NOMO-1 (cell line): ENCODE results near the gene CROCC2.
"Not testable (repeated sequence)": the region's sequence is repeated elsewhere in the genome, so short reads cannot be mapped to it uniquely, and the experiment has no call there.

Experiments
- DNase-seq, 2 experiments: peaks; one replicate each; lab custom pipeline; 2025; ENCODE audit not compliant: unreplicated experiment in 2 of 2; lab: John Stamatoyannopoulos, UW

Gene CROCC2

GRCh38 chr2:240963868-240964703 is 58.0 kb downstream of the CROCC2 start:
- no peak for DNase-seq

GRCh38 chr2:240964704-240965295 is 58.7 kb downstream of the CROCC2 start:
- DNase-seq = no peak

GRCh38 chr2:240965296-240965904 is 59.3 kb downstream of the CROCC2 start:
- DNase-seq = no peak

GRCh38 chr2:240965905-240966456 is 59.8 kb downstream of the CROCC2 start:
- no peak for DNase-seq

GRCh38 chr2:240966457-240966905 is 60.3 kb downstream of the CROCC2 start:
- no peak for DNase-seq

- DNase-seq = peak in 1 of 2 experiments; percentile 16
These were observed 61.0 kb downstream of the CROCC2 start for GRCh38 chr2:240966906-240967680.

GRCh38 chr2:240967681-240968621 is 61.8 kb downstream of the CROCC2 start:
- DNase-seq = no peak

GRCh38 chr2:240968731-240969624 is 62.8 kb downstream of the CROCC2 start:
- no peak for DNase-seq

GRCh38 chr2:240970104-240970503 is 64.0 kb downstream of the CROCC2 start:
- no peak for DNase-seq

- DNase-seq = no peak
These were observed 64.7 kb downstream of the CROCC2 start for GRCh38 chr2:240970816-240971215.

- DNase-seq = no peak
These were observed 66.1 kb downstream of the CROCC2 start for GRCh38 chr2:240972201-240972600.

- DNase-seq = no peak
These were observed 66.7 kb downstream of the CROCC2 start for GRCh38 chr2:240972636-240973521.

GRCh38 chr2:240974771-240975572 is 68.8 kb downstream of the CROCC2 start:
- DNase-seq = no peak

GRCh38 chr2:240975903-240976302 is 69.8 kb downstream of the CROCC2 start:
- not testable (repeated sequence) for DNase-seq

- peak in 1 of 2 experiments; percentile 24 for DNase-seq
These were observed 75.1 kb downstream of the CROCC2 start for GRCh38 chr2:240981280-240981679.

GRCh38 chr2:240981871-240982800 is 76.0 kb downstream of the CROCC2 start:
- no peak for DNase-seq
